ENCODE results near the gene GRK3.

GRK3 gene

DNA sequence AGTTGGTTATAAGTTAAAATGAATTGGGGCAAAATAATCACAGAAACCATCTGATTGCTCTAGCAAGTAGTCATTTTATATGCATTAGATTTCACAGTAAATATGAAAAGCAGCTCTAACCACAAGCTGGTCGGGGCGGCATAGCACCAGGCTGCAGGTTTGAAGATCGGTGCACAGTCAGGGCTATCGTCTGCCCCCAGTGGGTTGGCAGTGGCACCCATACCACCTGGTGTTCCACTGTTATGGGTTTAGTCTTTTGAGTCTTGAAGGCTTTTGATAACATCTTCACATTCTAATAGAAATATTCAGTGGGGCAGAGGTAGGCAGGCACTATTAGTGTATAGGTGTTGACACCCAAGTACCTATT lies 62.1 kb downstream of the GRK3 start:
- DNase-seq (ENCODE audit: low spot score), result no peak

DNA sequence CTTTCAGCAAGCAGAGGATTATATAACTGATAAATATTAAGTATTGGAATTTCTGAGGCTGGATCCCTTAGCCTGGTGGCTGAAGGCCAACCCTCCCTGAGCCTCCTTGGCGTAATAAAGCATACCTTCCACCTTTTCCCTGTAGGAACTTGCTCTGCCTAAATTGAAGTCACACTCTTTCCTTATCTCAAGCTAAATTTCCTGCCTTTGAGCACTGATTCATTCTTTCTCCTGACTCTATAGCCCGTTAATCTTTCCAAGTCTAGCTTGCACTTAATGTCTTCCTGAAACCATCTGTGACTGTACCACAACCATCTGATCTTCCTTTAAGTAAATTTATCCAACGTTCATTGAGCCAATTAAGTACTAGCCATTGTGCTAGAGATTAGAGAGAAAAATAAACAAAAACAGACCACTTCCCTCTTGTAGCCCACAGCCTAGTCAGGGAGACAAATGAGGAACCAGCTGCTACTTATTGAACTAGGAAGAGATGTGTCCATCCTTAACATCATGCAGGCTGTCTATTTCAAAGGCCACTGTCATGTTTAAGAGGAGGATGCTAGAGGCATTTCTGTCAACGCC lies 62.9 kb downstream of the GRK3 start:
- no peak for DNase-seq (ENCODE audit: low spot score)

DNA sequence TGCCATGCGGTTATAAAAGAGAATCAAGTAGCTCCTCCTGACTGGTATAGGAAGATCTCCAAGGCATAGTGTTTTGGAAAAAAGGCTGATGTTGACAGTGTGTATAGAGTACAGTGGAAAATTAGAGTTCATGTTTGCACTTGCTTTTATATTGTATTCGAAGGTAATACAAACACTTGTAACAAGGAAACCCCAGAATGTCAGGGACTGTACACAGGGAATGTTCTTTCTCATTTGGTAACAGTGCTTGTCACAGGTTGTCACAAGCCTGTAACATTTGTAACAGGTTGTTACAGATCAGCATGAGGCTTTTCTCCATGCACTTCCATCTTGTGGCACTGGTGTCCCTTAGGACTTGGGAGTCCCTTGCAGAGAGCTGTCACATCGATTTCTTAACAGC lies 64.0 kb downstream of the GRK3 start:
- DNase-seq (ENCODE audit: low spot score), result no peak

DNA sequence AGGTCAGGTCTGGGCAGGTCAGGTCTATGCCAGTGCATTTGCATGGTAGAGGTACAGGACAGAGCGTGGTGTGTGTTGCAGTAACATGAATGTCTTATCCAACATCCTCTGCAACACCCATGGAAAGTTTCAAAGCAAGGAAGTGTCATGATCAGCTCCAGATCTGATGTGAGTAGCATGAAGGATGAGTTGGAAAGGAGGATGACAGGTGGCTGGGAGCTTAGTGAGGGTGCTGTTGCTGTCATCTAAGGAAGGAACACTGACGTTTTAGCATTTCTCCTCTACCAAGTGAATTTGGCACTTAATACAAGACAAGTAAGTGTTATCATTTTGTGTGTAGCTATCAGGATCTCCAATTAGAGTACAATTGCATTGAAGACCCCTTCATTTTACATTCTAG lies 65.1 kb downstream of the GRK3 start:
- no peak for DNase-seq (ENCODE audit: low spot score)

DNA sequence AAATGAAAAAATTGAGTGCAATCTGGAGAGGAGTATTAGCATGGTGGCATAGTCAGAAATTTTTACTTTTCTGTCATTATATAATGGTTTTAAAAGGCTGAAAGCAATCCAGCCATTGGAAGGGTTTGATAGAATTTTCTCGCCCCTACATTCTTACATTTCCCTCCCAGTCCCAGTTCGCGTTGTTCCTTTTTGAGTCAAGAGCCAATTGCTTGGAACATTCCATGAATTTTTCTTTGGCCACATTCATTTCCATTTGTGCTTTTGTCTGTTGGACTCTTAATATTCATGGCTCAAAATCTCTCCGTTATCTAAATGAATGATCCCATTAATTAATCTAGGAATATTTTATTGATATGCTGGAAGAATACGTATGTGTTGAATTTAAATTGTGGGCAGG lies 66.0 kb downstream of the GRK3 start:
- DNase-seq (ENCODE audit: low spot score), result no peak

DNA sequence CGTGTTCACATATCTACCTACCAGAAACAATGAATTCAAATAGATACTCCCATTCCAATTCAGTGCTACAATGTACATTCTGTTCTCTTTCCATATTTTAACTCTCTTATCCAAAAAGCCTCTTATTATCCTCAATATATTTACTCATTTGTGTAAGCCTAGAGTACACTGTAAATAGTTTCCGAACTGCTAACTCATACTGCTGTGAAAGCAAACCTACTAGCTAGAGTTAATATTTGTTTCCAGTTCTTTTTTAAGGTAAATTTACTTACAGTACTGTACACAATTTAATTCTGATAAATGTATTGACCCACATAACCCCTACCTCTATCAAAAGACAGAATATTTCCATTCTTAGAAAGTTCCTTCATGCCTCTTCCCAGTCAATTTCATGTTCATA lies 71.8 kb downstream of the GRK3 start:
- DNase-seq (ENCODE audit: low spot score), result no peak

DNA sequence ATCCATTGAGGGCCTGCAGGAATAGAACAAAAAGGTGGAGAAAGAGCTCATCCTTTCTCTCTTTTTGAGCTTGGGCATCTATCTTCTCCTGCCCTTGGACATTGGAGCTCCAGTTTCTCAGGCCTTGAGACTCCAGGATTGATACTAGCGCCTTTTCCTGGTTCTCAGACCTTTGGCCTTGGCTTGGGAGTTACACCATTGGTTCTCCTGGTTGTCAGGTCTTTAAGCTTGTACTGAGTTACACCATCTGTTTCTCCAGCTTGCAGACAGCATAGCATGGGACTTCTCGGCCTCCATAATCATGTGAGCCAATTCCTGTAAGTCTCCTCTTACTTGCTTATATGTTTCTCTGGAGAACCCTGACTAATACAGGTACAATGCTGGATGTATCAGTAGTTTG lies 72.6 kb downstream of the GRK3 start:
- no peak for DNase-seq (ENCODE audit: low spot score)

DNA sequence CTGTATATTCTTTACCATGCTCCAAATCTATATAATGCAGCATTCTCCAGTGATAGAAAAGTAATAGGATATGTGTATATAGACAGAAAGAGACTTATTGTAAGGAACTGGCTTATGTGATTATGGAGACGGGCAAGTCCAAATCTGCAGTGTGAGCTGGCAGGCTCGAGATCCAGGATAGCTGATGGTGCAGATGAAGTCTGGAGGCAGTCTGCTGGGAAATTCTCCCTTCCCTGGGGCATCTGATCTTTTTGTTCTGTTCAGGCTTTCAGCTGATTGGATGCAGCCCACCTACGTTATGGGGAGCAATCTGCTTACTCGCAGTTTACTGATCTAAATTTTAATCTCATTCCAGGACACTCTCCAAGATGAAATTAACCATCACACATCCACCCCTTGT lies 73.2 kb downstream of the GRK3 start:
- no peak for DNase-seq (ENCODE audit: low spot score)

DNA sequence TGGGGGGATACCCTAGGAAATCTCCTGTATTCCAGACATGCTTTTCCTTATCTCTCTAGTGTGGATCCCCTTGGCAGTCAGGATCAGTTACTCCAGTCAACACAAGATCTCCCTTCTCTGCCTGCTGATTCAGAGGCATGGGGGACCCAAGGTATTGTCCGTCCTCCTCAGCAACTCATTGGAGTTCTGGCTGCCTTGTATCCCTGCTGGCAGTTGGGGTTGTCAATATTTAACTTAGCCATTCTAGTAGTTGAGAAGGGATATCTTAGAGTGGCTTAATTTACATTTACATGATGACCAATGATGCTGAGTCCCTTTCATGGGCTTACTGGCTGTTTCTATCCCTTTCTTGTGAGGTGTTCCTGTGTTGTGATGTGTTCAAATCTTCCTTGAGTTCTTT lies 74.2 kb downstream of the GRK3 start:
- no peak for DNase-seq (ENCODE audit: low spot score)

DNA sequence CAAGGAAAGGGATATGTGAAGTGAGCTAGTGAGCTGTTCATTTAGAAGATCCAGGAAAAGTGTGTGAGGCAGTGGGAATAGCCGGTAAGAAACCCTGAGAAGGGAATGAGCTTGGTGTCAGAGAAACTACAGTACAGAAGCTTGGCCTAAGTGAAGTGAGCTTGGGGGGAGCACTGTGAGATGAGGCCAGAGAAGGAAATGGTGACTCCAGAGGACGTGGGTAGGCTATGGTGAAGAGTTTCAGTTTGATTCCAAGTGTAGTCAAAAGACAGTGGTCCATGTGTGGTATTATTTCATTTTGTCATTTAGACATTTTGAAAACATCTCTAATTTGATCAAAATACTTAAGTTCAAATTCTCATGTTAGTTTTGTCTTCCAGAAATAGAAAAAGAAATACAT lies 77.2 kb downstream of the GRK3 start:
- DNase-seq (ENCODE audit: low spot score), result no peak

DNA sequence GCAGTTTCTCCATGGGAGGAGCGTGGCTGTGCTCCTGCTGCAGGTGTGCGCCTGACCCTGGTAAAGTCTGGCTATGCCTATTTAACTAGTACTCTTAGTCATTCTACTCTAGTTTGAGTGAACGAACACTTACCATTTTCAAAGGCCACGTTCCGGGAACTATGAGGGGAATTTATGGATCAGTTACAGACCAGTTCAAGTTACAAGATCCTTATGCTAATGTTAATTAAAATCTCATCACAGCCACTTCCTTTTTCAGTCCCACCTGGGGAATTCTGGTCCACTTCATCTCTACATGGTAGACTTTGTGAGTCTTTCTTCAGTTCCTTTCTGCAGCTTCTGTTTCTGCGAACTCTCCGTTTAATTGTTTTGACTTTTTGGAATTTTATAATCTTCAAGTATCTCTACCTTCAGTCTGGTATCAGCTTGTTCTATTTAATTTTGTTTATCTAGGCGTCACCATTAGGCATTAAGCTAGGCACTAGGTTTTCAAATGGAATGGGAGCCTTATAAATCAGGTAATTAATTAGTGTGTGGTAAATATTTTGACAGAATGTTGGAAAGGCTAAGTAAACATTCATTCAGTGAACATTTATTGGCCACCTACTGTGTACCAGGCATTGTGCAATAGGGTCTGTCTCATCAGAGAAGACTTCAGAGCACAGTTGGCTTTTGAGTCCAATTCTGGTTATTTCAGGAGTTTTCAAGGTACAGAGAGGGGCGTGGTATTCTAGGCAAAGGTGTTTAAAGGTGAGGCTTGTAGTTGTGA lies 78.9 kb downstream of the GRK3 start:
- DNase-seq (ENCODE audit: low spot score), result no peak

DNA sequence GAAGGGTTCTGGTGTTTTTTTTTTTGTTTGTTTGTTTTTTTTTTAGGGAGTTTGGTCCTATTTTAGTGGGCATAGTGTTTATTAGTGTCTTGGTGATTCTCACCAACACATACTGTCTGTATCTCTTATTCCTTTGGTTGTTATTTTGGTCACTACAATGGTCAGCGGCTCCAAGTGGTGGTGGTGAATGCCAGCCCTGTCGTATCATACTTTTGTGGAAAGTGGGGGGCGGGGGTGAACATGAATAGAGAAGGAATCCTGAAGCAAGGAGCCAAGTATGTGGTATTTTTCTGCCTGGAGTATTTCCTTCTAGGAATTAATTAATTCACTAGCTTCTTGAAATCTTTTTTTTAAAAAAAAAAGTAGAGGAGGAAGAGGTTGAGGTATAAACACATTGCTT lies 79.6 kb downstream of the GRK3 start:
- no peak for DNase-seq (ENCODE audit: low spot score)

DNA sequence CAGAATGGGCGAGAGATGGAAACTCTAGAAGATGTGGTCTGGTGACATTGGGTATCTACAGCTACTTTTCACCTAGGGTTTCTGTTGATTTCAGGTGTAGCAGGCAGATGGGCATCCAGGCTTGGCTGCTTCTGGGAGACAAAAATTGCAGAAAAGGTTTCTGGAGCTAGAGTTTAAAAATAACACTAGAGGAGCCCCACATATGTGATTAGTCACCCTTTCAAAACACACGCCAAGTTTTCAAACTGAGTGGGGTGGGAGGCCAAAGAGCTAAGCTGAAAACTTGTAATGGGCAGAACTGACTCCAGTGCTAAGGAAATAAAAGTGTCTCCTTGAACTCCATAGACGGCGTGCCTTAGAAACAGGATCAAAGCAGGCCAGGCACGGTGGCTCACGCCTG lies 80.8 kb downstream of the GRK3 start:
- no peak for DNase-seq (ENCODE audit: low spot score)

DNA sequence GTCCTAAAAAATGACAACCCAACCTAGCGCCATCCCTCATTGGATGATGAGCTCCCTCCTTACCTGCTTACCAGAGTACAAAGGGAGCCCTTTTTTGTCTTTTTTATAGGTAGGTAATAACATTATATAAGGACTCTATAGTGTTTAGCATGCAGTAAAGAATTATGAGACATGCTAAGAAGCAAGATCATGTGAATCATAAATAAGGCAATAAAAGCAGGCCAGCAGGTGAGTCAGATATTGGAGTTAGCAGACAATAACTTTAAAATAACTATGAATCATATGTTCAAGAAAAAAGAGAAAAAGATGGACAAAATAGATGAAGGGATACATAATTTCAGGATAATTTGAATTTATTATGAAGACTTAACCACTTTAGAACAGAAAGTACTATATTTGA lies 81.5 kb downstream of the GRK3 start:
- no peak for DNase-seq (ENCODE audit: low spot score)

DNA sequence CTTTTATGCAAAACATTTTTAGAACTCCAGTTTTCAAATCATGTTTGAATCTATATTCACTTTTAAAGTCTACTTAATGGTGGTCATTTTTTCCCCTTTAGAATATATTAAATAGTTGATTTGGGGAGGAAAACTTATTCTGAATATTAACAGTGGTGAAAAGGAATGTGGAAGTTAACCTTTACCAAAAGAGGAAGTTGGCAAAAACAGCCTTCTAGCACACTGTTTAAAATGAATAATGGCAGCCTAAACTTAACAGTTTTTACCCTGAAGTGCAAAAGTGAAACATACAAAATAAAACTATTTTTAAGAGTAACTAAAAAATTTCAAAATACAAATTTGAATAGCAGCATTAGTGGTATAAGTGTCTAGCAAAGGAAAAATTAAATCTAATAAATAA lies 86.4 kb downstream of the GRK3 start:
- DNase-seq (ENCODE audit: low spot score), result no peak

DNA sequence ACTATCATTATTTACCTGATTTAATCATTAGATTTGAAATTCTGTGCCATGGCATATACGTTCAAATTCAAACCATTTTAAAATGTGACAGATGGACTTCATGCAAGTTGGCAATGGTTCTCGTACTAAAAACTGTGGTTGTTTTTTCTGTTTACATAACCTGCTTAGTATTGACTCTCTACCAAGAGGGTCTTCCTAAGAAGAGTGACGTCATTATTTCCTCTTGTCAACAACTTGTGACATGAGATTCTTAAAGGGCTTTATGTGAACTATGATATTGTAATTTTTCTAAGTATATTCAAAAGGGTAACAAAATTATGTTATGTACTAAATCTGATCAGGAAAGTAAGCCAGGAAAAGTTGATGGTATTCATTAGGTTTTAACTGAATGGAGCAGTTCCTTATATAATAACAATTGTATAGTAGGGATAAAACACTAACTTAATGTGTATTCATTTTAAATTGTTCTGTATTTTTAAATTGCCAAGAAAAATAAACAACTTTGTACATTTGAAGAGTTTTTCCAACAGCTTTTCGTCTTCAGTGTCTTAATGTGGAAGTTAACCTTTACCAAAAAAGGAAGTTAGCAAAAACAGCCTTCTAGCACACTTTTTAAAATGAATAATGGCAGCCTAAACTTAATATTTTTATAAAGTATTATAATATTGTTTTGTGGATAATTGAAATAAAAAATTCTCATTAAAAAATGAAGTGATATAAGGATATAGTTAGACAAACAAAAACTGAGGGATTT lies 87.0 kb downstream of the GRK3 start:
- no peak for DNase-seq (ENCODE audit: low spot score)

DNA sequence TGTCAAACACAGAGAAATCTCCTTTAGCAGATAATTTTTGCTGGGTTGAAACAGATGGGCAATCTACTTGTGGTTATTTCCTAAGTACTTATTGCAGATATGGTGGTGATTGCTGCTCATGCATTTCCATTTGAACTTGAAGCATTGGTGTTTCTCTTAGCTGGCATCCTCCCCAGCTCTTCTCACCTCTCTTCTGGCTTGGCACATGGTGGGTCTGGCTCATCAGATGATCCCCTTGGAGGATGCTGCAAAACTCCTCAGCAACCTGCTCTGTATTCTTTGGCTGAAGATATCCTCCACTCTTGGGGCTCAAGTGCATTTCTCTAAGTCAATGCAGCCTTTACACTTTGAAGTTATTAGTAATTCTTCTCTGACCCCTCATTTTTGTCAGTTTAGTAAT lies 90.2 kb downstream of the GRK3 start:
- DNase-seq (ENCODE audit: low spot score), result no peak

DNA sequence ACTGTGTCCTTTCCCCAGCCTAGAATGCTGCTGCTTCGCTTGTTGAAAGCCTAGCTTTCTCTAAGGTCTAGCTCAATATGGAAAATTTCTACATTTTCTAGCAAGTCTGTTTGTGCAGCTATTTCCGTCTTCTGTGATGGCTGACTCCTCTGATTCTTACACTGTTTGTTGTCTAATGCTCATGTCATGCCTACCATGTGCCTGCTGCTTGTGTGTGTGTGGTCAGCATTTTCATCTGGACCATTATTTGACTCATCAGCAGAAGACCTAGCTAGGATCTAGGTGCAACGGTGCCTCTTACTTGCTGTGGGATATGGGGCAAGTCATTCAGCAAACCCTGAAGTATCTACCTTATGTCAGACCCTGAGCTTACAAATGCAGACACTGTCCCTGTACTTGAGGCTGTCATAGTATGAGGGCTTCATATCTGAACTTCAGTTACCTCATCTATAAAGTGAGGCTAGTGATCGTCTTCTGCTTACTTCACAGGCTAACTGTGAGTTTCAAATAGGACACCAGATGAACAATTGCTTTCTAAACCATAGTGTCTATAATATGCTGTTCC lies 91.0 kb downstream of the GRK3 start:
- DNase-seq (ENCODE audit: low spot score), result no peak

DNA sequence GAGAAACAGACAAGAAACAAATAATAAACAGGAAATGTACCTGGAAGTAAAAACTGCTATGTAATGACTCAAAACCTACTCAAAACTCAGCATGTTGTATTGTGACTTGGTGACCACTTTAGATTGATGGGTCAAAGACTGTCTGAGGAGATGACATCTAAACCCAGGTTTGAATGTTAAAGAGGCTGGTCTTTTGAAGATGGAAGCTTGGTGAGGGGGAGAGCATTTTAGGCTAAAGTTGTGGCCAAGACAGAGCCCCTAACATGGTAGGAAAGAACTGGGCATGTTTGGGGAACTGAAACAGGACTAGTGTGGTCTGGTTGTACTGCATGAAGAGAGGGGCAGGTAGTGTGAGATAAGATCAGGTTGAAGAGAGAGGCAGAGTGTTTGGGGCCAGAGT lies 92.2 kb downstream of the GRK3 start:
- peak; percentile 6 for DNase-seq (ENCODE audit: low spot score)

DNA sequence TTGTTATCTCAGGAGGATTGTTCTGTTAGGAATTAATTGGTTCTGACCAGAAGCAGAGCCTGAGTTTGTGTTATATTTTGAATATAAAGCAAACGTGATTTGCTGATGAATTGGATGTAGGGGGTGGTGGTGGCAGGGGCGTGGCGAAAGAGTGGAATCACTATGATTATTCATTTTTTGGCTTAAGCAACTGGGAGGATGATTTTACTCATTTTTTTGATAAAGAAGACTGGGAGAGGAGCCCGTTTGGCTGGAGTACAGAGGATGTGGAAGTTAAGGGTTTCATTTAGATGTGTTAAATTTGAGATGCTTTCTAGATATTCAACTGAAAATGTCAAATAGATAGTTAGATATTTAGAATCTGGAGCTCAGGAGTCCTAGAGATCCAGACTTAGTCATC lies 94.2 kb downstream of the GRK3 start:
- DNase-seq (ENCODE audit: low spot score), result peak; percentile 45

DNA sequence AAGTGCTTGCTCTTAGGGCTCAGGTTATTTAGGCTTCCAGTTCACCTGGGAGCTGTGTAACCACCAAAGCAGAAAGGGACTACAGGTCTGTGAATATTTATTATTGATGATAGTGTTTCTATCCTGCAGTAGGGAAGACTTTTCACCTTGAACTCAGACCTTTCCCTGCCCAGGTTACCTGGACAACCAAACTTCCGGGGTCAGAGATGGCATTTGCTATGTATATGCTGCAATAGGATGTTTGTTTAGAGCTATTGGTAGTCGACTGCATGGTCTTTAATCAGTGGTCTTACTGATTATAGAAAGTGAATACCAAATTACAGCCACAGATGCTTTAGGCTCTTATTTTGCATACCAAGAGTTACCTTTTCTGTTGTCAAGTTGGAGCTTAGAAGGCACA lies 94.9 kb downstream of the GRK3 start:
- DNase-seq (ENCODE audit: low spot score), result no peak

DNA sequence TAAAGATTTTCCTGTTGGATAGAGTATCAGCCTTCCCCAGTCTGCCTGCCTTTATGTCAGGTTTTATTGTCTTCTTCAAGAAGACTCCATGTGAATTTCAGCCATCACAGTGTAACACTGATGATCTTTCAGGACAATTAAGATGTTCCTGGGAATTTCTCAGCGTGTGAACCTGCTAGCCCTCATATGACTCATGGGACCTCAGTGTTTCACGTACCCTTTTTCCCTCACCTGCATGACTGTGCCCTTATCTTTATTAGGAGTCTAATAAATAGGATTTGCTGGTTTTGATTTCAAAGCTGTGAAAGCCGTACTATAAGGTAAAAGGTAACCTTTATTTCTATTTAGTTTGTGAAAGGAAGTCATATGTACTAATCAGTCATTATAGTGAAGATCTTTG lies 95.9 kb downstream of the GRK3 start:
- DNase-seq (ENCODE audit: low spot score), result no peak

DNA sequence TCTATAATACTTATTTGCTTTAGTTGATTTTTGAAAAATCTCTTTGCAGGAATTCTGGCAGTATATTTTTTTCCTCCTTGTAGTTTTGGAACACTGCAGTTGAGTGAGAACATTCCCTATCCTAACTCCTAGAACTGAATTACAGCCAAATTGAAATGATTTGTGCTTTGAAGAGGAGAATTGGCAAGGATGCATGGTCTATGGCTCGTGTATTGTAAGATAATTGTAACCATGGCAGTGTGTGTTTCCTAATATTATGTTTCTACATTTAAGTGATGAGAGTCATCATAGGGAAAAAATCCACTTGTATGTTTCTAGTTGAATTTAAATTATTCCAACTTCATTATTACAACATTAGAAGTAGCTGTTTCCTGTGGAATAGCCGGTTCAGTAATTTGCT lies 96.6 kb downstream of the GRK3 start:
- no peak for DNase-seq (ENCODE audit: low spot score)

All from hematopoietic multipotent progenitor cell treated with erythropoietin and hydrocortisone succinate and interleukin-3 and kit ligand, for 15 days (in vitro differentiated cells).